ENCODE data around the gene KANTR.
A peak's percentile ranks its signal among the peaks of the same experiment; 100 is the strongest.

The KANTR gene

GRCh38 chrX:53093748-53094581 is at the start of gene KANTR:
Gene KANTR, plus strand, starts transcription at chrX:53094142. Its CDS starts 30,131 bp downstream, at chrX:53124273.
- Mint-ChIP-seq H3K9me3 (no peaks in the 10 kb centered on the region), H3K4me3 (peak within 1 kb of the TSS; percentile 91), H3K27me3 (no peaks in the 10 kb centered on the region), H3K36me3 (peaks cover 5% of the 10 kb centered on the region), H3K4me1 (peaks cover 20% of the 10 kb centered on the region), H3K27ac (peak within 1 kb of the TSS; percentile 94)
- peak; percentile 87 for DNase-seq
- CTCF ChIA-PET: no interaction called here

- no peak overlapping the region for H3K4me3 Mint-ChIP-seq
- no peak for DNase-seq
- H3K27me3 Mint-ChIP-seq: peaks cover 24% of the 10 kb centered on the region
- H3K9me3 Mint-ChIP-seq: no peaks in the 10 kb centered on the region
- H3K4me1 Mint-ChIP-seq: no peaks in the 10 kb centered on the region
- no peaks in the 10 kb centered on the region for H3K36me3 Mint-ChIP-seq
- CTCF ChIA-PET: no interaction called here
- no peak overlapping the region for H3K27ac Mint-ChIP-seq
Measured at GRCh38 chrX:53044995-53045394, 48.9 kb upstream of the KANTR start.

GRCh38 chrX:53047228-53047627 is 46.7 kb upstream of the KANTR start:
- Mint-ChIP-seq H3K27me3 (peaks cover 26% of the 10 kb centered on the region), H3K27ac (no peak overlapping the region)

GRCh38 chrX:53048169-53049126 is 45.5 kb upstream of the KANTR start, which contains the start of gene GPR173:
Gene GPR173, plus strand, starts transcription at chrX:53048789. Its CDS starts 27,833 bp downstream, at chrX:53076622.
- CTCF ChIA-PET: no interaction called here
- H3K4me3 Mint-ChIP-seq: no peak within 1 kb of the TSS
- H3K36me3 Mint-ChIP-seq: no peaks in the 10 kb centered on the region
- no peaks in the 10 kb centered on the region for H3K4me1 Mint-ChIP-seq
- no peak for DNase-seq
- peak within 1 kb of the TSS; percentile 30 for H3K27ac Mint-ChIP-seq
- no peaks in the 10 kb centered on the region for H3K9me3 Mint-ChIP-seq
- H3K27me3 Mint-ChIP-seq: peaks cover 26% of the 10 kb centered on the region

More at GRCh38 chrX:53047228-53047627, 46.7 kb upstream of the KANTR start:
- no peak for DNase-seq
- no peaks in the 10 kb centered on the region for H3K36me3 Mint-ChIP-seq
- CTCF ChIA-PET: no interaction called here
- H3K4me3 Mint-ChIP-seq: no peak overlapping the region
- no peaks in the 10 kb centered on the region for H3K9me3 Mint-ChIP-seq
- no peaks in the 10 kb centered on the region for H3K4me1 Mint-ChIP-seq

GRCh38 chrX:53049127-53049517 is 44.8 kb upstream of the KANTR start:
- H3K4me1 Mint-ChIP-seq: peaks cover 3% of the 10 kb centered on the region
- H3K27me3 Mint-ChIP-seq: peaks cover 23% of the 10 kb centered on the region

GRCh38 chrX:53050841-53051240 is 43.1 kb upstream of the KANTR start:
- DNase-seq: no peak
- Mint-ChIP-seq H3K27ac (no peak overlapping the region), H3K4me1 (peaks cover 3% of the 10 kb centered on the region), H3K4me3 (no peak overlapping the region), H3K27me3 (peaks cover 16% of the 10 kb centered on the region), H3K36me3 (no peaks in the 10 kb centered on the region), H3K9me3 (no peaks in the 10 kb centered on the region)
- CTCF ChIA-PET: no interaction called here

More at GRCh38 chrX:53049127-53049517, 44.8 kb upstream of the KANTR start:
- no peak overlapping the region for H3K27ac Mint-ChIP-seq
- no peak for DNase-seq
- no peak overlapping the region for H3K4me3 Mint-ChIP-seq
- H3K36me3 Mint-ChIP-seq: no peaks in the 10 kb centered on the region
- no peaks in the 10 kb centered on the region for H3K9me3 Mint-ChIP-seq
- CTCF ChIA-PET: no interaction called here

- Mint-ChIP-seq H3K36me3 (no peaks in the 10 kb centered on the region), H3K27me3 (no peaks in the 10 kb centered on the region), H3K4me1 (peaks cover 3% of the 10 kb centered on the region), H3K9me3 (no peaks in the 10 kb centered on the region), H3K4me3 (no peak overlapping the region), H3K27ac (no peak overlapping the region)
- CTCF ChIA-PET: no interaction called here
- no peak for DNase-seq
Measured at GRCh38 chrX:53055244-53055849, 38.6 kb upstream of the KANTR start.

- Mint-ChIP-seq H3K27me3 (no peaks in the 10 kb centered on the region), H3K4me3 (no peak overlapping the region), H3K4me1 (peaks cover 3% of the 10 kb centered on the region), H3K36me3 (no peaks in the 10 kb centered on the region), H3K9me3 (no peaks in the 10 kb centered on the region), H3K27ac (no peak overlapping the region)
- CTCF ChIA-PET: no interaction called here
- no peak for DNase-seq
Measured at GRCh38 chrX:53056292-53056691, 37.6 kb upstream of the KANTR start.

GRCh38 chrX:53065104-53065503 is 28.8 kb upstream of the KANTR start:
- Mint-ChIP-seq H3K9me3 (no peaks in the 10 kb centered on the region), H3K27ac (no peak overlapping the region), H3K4me3 (no peak overlapping the region), H3K36me3 (no peaks in the 10 kb centered on the region), H3K27me3 (peaks cover 4% of the 10 kb centered on the region), H3K4me1 (no peaks in the 10 kb centered on the region)
- no peak for DNase-seq
- CTCF ChIA-PET: no interaction called here

- Mint-ChIP-seq H3K27me3 (no peaks in the 10 kb centered on the region), H3K4me1 (peaks cover 17% of the 10 kb centered on the region), H3K27ac (no peak overlapping the region), H3K4me3 (no peak overlapping the region), H3K9me3 (no peaks in the 10 kb centered on the region), H3K36me3 (no peaks in the 10 kb centered on the region)
- no peak for DNase-seq
- CTCF ChIA-PET: interaction anchor here (0.7 to 1.5 kb wide), 3 partner anchors 10 to 120 kb away, joined by 3 to 4 read pairs (median 3); no protein-coding TSS in a partner anchor
Measured at GRCh38 chrX:53071064-53071463, 22.9 kb upstream of the KANTR start.

- CTCF ChIA-PET: interaction anchor here (0.9 to 1.5 kb wide), 4 partner anchors 11 to 119 kb away, joined by 3 to 10 read pairs (median 4); no protein-coding TSS in a partner anchor
- Mint-ChIP-seq H3K4me3 (peak overlapping the region; percentile 70), H3K27me3 (no peaks in the 10 kb centered on the region), H3K36me3 (no peaks in the 10 kb centered on the region), H3K9me3 (no peaks in the 10 kb centered on the region), H3K4me1 (peaks cover 17% of the 10 kb centered on the region), H3K27ac (peak overlapping the region; percentile 83)
- DNase-seq: peak; percentile 71
Measured at GRCh38 chrX:53071604-53072417, 22.1 kb upstream of the KANTR start.

- CTCF ChIA-PET: interaction anchor here (0.9 to 1.5 kb wide), 4 partner anchors 12 to 118 kb away, joined by 3 to 10 read pairs (median 4); no protein-coding TSS in a partner anchor
- Mint-ChIP-seq H3K9me3 (no peaks in the 10 kb centered on the region), H3K27me3 (no peaks in the 10 kb centered on the region), H3K4me1 (peaks cover 17% of the 10 kb centered on the region), H3K4me3 (peak overlapping the region; percentile 70), H3K27ac (peak overlapping the region; percentile 83), H3K36me3 (no peaks in the 10 kb centered on the region)
- no peak for DNase-seq
Measured at GRCh38 chrX:53072418-53073114, 21.4 kb upstream of the KANTR start.

GRCh38 chrX:53073115-53073586 is 20.8 kb upstream of the KANTR start:
- CTCF ChIA-PET: no interaction called here
- no peaks in the 10 kb centered on the region for H3K9me3 Mint-ChIP-seq
- H3K27ac Mint-ChIP-seq: peak overlapping the region; percentile 75
- H3K4me3 Mint-ChIP-seq: no peak overlapping the region
- DNase-seq: no peak
- no peaks in the 10 kb centered on the region for H3K27me3 Mint-ChIP-seq
- peaks cover 17% of the 10 kb centered on the region for H3K4me1 Mint-ChIP-seq
- no peaks in the 10 kb centered on the region for H3K36me3 Mint-ChIP-seq
